ENCODE measurements around the gene OR4M1.
"Not testable (repeated sequence)": the region's sequence is repeated elsewhere in the genome, so short reads cannot be mapped to it uniquely, and the experiment has no call there.

Gene OR4M1

GRCh38 chr14:19773204-19773603 is at the start of gene OR4M1:
Gene OR4M1 (plus strand): TSS chr14:19773504. CDS start chr14:19780323, 6,819 bp downstream.
- not testable (repeated sequence) for H3K4me3 ChIP-seq (ENCODE audit: insufficient read depth, low read length, poor library complexity, severe bottlenecking); H3K79me2 ChIP-seq (ENCODE audit: insufficient read depth, low read length); H2AFZ ChIP-seq (ENCODE audit: low read depth, low read length, severe bottlenecking); H3K9me3 ChIP-seq (ENCODE audit: insufficient read depth, low read length); H4K20me1 ChIP-seq (ENCODE audit: low read depth, low read length); H3K4me2 ChIP-seq (ENCODE audit: low read depth, low read length, poor library complexity, severe bottlenecking); H3K36me3 ChIP-seq (ENCODE audit: low read length); H3K27ac ChIP-seq (ENCODE audit: low read depth, low read length); H3K9me2 ChIP-seq (replicated peaks; ENCODE audit: insufficient read depth, low read length); H3K9ac ChIP-seq (ENCODE audit: low read length); H3K27me3 ChIP-seq (ENCODE audit: low read length); H3F3A ChIP-seq (ENCODE audit: insufficient read depth)

GRCh38 chr14:19729359-19729758 is 43.9 kb upstream of the OR4M1 start:
- no peaks in the 10 kb centered on the region for H3K36me3 ChIP-seq (ENCODE audit: low read length)

GRCh38 chr14:19729763-19730162 is 43.5 kb upstream of the OR4M1 start:
- Histone ChIP-seq H3K27ac (ENCODE audit: low read depth, low read length) (no peak overlapping the region), H3F3A (ENCODE audit: insufficient read depth) (no peaks in the 10 kb centered on the region), H3K9me3 (ENCODE audit: insufficient read depth, low read length) (no peaks in the 10 kb centered on the region), H3K4me2 (ENCODE audit: low read depth, low read length, poor library complexity, severe bottlenecking) (no peak overlapping the region), H4K20me1 (ENCODE audit: low read depth, low read length) (no peaks in the 10 kb centered on the region), H3K9me2 (replicated peaks; ENCODE audit: insufficient read depth, low read length) (no peaks in the 10 kb centered on the region), H3K9ac (ENCODE audit: low read length) (no peak overlapping the region), H3K79me2 (ENCODE audit: insufficient read depth, low read length) (no peaks in the 10 kb centered on the region), H2AFZ (ENCODE audit: low read depth, low read length, severe bottlenecking) (no peak overlapping the region), H3K27me3 (ENCODE audit: low read length) (no peaks in the 10 kb centered on the region), H3K36me3 (ENCODE audit: low read length) (no peaks in the 10 kb centered on the region), H3K4me3 (ENCODE audit: insufficient read depth, low read length, poor library complexity, severe bottlenecking) (no peak overlapping the region)
- TF ChIP-seq EZH2phosphoT487 (conservative IDR thresholded peaks at IDR 0.05; ENCODE audit: low read length) (no peak), CTCF (IDR thresholded peaks at IDR 0.05; ENCODE audit: insufficient read depth, low read length, poor library complexity, severe bottlenecking) (no peak)

More at GRCh38 chr14:19729359-19729758, 43.9 kb upstream of the OR4M1 start:
- no peaks in the 10 kb centered on the region for H4K20me1 ChIP-seq (ENCODE audit: low read depth, low read length)
- H3K9me2 ChIP-seq (replicated peaks; ENCODE audit: insufficient read depth, low read length), result no peaks in the 10 kb centered on the region
- H3K9ac ChIP-seq (ENCODE audit: low read length), result no peak overlapping the region
- TF ChIP-seq CTCF (IDR thresholded peaks at IDR 0.05; ENCODE audit: insufficient read depth, low read length, poor library complexity, severe bottlenecking) (no peak), EZH2phosphoT487 (conservative IDR thresholded peaks at IDR 0.05; ENCODE audit: low read length) (no peak)
- H3K9me3 ChIP-seq (ENCODE audit: insufficient read depth, low read length), result no peaks in the 10 kb centered on the region
- H3K4me2 ChIP-seq (ENCODE audit: low read depth, low read length, poor library complexity, severe bottlenecking), result no peak overlapping the region
- H3K4me3 ChIP-seq (ENCODE audit: insufficient read depth, low read length, poor library complexity, severe bottlenecking), result no peak overlapping the region
- no peak overlapping the region for H2AFZ ChIP-seq (ENCODE audit: low read depth, low read length, severe bottlenecking)
- no peaks in the 10 kb centered on the region for H3K79me2 ChIP-seq (ENCODE audit: insufficient read depth, low read length)
- H3F3A ChIP-seq (ENCODE audit: insufficient read depth), result no peaks in the 10 kb centered on the region
- no peak overlapping the region for H3K27ac ChIP-seq (ENCODE audit: low read depth, low read length)
- H3K27me3 ChIP-seq (ENCODE audit: low read length), result no peaks in the 10 kb centered on the region

- H3K36me3 ChIP-seq (ENCODE audit: low read length); H3K9me2 ChIP-seq (replicated peaks; ENCODE audit: insufficient read depth, low read length); H2AFZ ChIP-seq (ENCODE audit: low read depth, low read length, severe bottlenecking); H3K79me2 ChIP-seq (ENCODE audit: insufficient read depth, low read length); H3K9me3 ChIP-seq (ENCODE audit: insufficient read depth, low read length); H3K4me2 ChIP-seq (ENCODE audit: low read depth, low read length, poor library complexity, severe bottlenecking); H3K27ac ChIP-seq (ENCODE audit: low read depth, low read length); H3F3A ChIP-seq (ENCODE audit: insufficient read depth); H3K27me3 ChIP-seq (ENCODE audit: low read length); H3K9ac ChIP-seq (ENCODE audit: low read length); H4K20me1 ChIP-seq (ENCODE audit: low read depth, low read length); H3K4me3 ChIP-seq (ENCODE audit: insufficient read depth, low read length, poor library complexity, severe bottlenecking): not testable (repeated sequence)
Measured at GRCh38 chr14:19733893-19734292, 39.4 kb upstream of the OR4M1 start.

All from SU-DHL-6 (cell line).